HepG2 (cell line): ENCODE data around the gene TMEM190. TPM values are rescaled to one million over a fixed set of nuclear protein-coding genes. Genes with fewer than 3 reads are reported as not detected.

Source experiments
- FOXO1 ChIP-seq: sonication (generic); formaldehyde crosslinking; IDR thresholded peaks from 2 replicates; pipeline ENCODE4 v1.4.0; 2020; ENCODE audit warnings: missing genetic modification reagents
- FOXO4 ChIP-seq: sonication (generic); formaldehyde crosslinking; conservative IDR thresholded peaks from 2 replicates; pipeline ENCODE4 v1.8.1; 2023; ENCODE audit warnings: missing genetic modification reagents
- GPBP1L1 ChIP-seq: sonication (generic); formaldehyde crosslinking; IDR thresholded peaks from 2 replicates; pipeline ENCODE4 v1.5.0; 2020; ENCODE audit warnings: mild to moderate bottlenecking, missing genetic modification reagents
- POLR2A ChIP-seq, 2 experiments: IDR thresholded peaks; 2 replicates each; pipeline ENCODE4 v1.6.1; 2011; ENCODE audit warnings: low read depth in 2 of 2, low read length in 2 of 2, mild to moderate bottlenecking in 1 of 2, moderate library complexity in 1 of 2; ENCODE audit not compliant: insufficient read depth in 1 of 2
- TP53 ChIP-seq: sonication (generic); formaldehyde crosslinking; conservative IDR thresholded peaks from 2 replicates; pipeline ENCODE4 v1.4.0; 2020; ENCODE audit warnings: missing genetic modification reagents
- ZNF34 ChIP-seq: sonication (generic); formaldehyde crosslinking; IDR thresholded peaks from 2 replicates; pipeline ENCODE4 v1.4.0; 2020; ENCODE audit warnings: mild to moderate bottlenecking, missing genetic modification reagents, borderline replicate concordance
- polyA plus RNA-seq, 8 experiments: library from polyadenylated mRNA; depleted of rRNA in 3 of 8; stranded (reverse) in 7 of 8; unstranded in 1 of 8; fragments of >200 nt; fragmentation: Illumina TruSeq in 4 of 8; extraction: Trizol in 4 of 8; gene quantifications; 2 replicates each; pipeline versions ENCODE4 v1.2.1 to v1.2.3, GENCODE V29; 2011 to 2016; ENCODE audit warnings: low read depth in 4 of 8, missing spikeins in 1 of 8, mixed read lengths in 1 of 8; ENCODE audit not compliant: insufficient read depth in 1 of 8
- total RNA-seq, 5 experiments: library from RNA; depleted of rRNA; stranded (reverse); fragments of >200 nt; fragmentation: Illumina TruSeq; extraction: Trizol; gene quantifications; 2 replicates each; pipeline ENCODE4 v1.2.3, GENCODE V29; 2016; ENCODE audit warnings: low read depth in 1 of 5
- TF ChIP-seq, protein P1 (sequence below), 2 experiments: fragments of 450-650 bp in 1 of 2; sonication (generic) in 1 of 2; formaldehyde crosslinking in 1 of 2; IDR thresholded peaks; 2 replicates each; pipeline versions ENCODE4 v1.6.1 to v1.8.0; 2016 to 2022; ENCODE audit warnings: antibody characterized with exemption in 1 of 2, mild to moderate bottlenecking in 1 of 2, missing genetic modification reagents in 1 of 2
- TF ChIP-seq, protein P2 (sequence below): sonication (generic); formaldehyde crosslinking; IDR thresholded peaks from 2 replicates; pipeline ENCODE4 v1.5.0; 2020; ENCODE audit warnings: mild to moderate bottlenecking, missing genetic modification reagents, borderline replicate concordance
- TF ChIP-seq, protein P3 (sequence below): sonication (generic); formaldehyde crosslinking; IDR thresholded peaks from 2 replicates; pipeline ENCODE4 v1.8.0; 2022; ENCODE audit warnings: mild to moderate bottlenecking, missing genetic modification reagents

Gene TMEM190
- total and polyA plus RNA-seq, 2 of the 13 experiments (the other 11 are each of a cell fraction or from before 2014, with no cell fraction given), result 0.35 to 0.83 TPM

- TF ChIP-seq, protein P1, sequence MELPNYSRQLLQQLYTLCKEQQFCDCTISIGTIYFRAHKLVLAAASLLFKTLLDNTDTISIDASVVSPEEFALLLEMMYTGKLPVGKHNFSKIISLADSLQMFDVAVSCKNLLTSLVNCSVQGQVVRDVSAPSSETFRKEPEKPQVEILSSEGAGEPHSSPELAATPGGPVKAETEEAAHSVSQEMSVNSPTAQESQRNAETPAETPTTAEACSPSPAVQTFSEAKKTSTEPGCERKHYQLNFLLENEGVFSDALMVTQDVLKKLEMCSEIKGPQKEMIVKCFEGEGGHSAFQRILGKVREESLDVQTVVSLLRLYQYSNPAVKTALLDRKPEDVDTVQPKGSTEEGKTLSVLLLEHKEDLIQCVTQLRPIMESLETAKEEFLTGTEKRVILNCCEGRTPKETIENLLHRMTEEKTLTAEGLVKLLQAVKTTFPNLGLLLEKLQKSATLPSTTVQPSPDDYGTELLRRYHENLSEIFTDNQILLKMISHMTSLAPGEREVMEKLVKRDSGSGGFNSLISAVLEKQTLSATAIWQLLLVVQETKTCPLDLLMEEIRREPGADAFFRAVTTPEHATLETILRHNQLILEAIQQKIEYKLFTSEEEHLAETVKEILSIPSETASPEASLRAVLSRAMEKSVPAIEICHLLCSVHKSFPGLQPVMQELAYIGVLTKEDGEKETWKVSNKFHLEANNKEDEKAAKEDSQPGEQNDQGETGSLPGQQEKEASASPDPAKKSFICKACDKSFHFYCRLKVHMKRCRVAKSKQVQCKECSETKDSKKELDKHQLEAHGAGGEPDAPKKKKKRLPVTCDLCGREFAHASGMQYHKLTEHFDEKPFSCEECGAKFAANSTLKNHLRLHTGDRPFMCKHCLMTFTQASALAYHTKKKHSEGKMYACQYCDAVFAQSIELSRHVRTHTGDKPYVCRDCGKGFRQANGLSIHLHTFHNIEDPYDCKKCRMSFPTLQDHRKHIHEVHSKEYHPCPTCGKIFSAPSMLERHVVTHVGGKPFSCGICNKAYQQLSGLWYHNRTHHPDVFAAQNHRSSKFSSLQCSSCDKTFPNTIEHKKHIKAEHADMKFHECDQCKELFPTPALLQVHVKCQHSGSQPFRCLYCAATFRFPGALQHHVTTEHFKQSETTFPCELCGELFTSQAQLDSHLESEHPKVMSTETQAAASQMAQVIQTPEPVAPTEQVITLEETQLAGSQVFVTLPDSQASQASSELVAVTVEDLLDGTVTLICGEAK (IDR thresholded peaks at IDR 0.05), result no peak
- TF ChIP-seq, protein P1 (CRISPR knock-in tag; IDR thresholded peaks at IDR 0.05), result peak; percentile 18; the same call in 1 of the 2 replicates
- TF ChIP-seq, protein P2, sequence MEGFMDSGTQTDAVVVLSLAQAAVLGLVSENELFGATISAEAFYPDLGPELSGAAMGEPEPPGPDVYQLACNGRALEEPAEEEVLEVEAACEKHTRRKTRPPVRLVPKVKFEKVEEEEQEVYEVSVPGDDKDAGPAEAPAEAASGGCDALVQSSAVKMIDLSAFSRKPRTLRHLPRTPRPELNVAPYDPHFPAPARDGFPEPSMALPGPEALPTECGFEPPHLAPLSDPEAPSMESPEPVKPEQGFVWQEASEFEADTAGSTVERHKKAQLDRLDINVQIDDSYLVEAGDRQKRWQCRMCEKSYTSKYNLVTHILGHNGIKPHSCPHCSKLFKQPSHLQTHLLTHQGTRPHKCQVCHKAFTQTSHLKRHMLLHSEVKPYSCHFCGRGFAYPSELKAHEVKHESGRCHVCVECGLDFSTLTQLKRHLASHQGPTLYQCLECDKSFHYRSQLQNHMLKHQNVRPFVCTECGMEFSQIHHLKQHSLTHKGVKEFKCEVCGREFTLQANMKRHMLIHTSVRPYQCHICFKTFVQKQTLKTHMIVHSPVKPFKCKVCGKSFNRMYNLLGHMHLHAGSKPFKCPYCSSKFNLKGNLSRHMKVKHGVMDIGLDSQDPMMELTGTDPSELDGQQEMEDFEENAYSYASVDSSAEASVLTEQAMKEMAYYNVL (CRISPR knock-in tag), result no peak
- TF ChIP-seq FOXO1 (CRISPR knock-in tag), result no peak; the same call in 1 of the 2 replicates
- 0 out of 2 replicates have a peak, but pooled peaks have one; percentile 27 for TF ChIP-seq ZNF34 (CRISPR knock-in tag)
- no peak for TF ChIP-seq POLR2A (IDR thresholded peaks at IDR 0.05; ENCODE audit: insufficient read depth in 1 of 2, low read depth in 2 of 2, low read length in 2 of 2)
- TF ChIP-seq, protein P3, sequence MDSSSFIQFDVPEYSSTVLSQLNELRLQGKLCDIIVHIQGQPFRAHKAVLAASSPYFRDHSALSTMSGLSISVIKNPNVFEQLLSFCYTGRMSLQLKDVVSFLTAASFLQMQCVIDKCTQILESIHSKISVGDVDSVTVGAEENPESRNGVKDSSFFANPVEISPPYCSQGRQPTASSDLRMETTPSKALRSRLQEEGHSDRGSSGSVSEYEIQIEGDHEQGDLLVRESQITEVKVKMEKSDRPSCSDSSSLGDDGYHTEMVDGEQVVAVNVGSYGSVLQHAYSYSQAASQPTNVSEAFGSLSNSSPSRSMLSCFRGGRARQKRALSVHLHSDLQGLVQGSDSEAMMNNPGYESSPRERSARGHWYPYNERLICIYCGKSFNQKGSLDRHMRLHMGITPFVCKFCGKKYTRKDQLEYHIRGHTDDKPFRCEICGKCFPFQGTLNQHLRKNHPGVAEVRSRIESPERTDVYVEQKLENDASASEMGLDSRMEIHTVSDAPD (CRISPR knock-in tag), result no peak
- no peak for TF ChIP-seq FOXO4 (CRISPR knock-in tag)
- TF ChIP-seq GPBP1L1 (CRISPR knock-in tag), result no peak
- no peak for TF ChIP-seq TP53
These were observed 31.3 kb downstream of the TMEM190 start (continued) for GRCh38 chr19:55407800-55408532.
